Hair follicular keratinocyte (primary cell): ENCODE results near the gene LRR1. TPM values are rescaled to one million over a fixed set of nuclear protein-coding genes. Genes with fewer than 3 reads are reported as not detected.

Source experiments
- total RNA-seq: library from RNA; depleted of rRNA; stranded (reverse); fragments of >200 nt; gene quantifications from 2 replicates; pipeline ENCODE4 v1.2.3, GENCODE V29; 2015

LRR1 gene
- total RNA-seq: 11.9 and 31.6 TPM in 2 replicates

DNA sequence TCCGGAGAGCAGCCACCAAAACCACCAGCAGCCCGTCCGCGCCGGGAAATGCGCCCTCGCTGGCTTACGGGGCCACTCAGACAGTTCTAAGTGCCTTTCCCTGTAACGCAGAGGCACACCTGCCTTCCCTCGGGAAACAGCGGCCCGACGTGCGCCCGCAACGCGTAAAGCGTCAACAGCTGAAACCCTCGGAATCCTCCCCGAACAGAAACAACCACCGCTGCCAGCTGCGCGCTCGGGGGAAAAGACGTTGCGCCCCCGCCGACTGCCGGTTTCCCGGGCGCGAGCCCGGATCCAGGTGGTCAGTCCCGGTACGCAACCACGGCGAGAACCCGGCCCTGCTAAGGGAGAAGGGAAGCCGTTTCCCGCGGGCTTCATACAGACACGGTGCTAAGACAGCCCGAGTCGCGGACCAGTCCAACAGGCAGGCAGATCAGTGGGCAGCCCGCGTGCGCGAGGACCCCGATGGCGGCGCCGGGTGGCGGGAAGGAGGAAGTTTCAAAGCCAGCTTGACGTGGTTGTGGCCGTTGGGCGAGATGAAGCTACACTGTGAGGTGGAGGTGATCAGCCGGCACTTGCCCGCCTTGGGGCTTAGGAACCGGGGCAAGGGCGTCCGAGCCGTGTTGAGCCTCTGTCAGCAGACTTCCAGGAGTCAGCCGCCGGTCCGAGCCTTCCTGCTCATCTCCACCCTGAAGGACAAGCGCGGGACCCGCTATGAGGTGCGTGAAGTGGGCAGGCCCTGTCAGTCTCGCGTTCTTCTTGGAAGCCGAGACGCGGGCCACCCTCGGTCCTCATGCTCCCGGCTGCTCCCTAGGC, at the start of gene LRR1:
Gene LRR1, plus strand, starts transcription at position 456 of the 816 bp plus-strand sequence. Its CDS starts 81 bp downstream, at position 537.

GRCh38 chr14:49585803-49586672, 12.7 kb upstream of the LRR1 start, which contains the start of gene RPS29:
TSS of gene RPS29 (minus strand) at chr14:49586380. CDS start at chr14:49586346, 34 bp downstream.

DNA sequence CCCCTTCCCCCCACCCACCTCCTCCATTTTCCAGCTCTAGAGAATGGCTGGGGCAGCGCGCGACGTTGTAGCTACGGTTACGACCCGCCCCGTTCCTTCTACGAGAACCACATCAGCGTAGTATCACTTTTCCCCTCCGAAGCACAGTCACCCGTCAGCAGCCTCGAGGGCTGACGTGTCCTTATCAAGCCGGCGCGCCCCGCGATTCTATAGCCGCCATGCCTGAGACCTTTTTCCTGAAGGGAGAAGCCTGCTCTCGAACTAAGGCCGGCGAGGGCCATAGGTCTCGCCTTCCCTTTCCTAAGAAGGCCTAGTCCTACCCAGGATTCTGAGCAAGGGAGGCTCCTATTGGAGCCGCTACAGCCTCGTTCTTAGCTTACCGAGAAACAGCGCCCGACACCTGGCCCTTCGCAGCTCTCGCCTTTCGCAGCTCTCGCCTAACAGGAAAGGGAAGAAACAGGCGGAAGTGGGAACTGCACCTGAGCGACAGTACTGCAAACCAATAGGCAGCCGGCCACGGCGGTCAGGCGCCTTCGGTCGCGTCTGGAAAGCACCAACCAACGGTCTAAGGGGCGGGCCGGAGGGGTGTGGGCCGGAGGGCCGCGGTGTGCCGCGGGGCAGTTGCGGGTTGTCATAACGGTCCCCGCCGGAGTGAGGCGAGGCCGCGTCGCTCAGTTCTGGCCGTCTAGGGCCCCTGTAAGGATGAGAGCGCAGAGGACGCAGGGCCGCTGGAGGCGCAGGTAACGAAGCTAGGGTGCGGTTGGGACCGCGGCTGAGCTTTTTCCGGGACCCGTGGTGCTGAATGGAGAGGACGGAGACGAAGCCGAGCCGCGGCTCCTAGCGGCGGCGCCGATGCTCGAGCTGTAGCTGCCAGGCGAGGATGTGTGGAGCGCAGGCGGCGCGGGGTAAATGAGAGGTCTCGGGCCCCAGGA, 21.7 kb downstream of the LRR1 start, which contains the start of the genes MGAT2 and RPL36AL:
Gene MGAT2, plus strand, starts transcription at position 618 of the 932 bp plus-strand sequence. CDS start 470 bp downstream, outside the sequence.
Gene RPL36AL, minus strand, starts transcription at position 445 of the 932 bp plus-strand sequence. CDS start 1,522 bp downstream, outside the sequence.

DNA sequence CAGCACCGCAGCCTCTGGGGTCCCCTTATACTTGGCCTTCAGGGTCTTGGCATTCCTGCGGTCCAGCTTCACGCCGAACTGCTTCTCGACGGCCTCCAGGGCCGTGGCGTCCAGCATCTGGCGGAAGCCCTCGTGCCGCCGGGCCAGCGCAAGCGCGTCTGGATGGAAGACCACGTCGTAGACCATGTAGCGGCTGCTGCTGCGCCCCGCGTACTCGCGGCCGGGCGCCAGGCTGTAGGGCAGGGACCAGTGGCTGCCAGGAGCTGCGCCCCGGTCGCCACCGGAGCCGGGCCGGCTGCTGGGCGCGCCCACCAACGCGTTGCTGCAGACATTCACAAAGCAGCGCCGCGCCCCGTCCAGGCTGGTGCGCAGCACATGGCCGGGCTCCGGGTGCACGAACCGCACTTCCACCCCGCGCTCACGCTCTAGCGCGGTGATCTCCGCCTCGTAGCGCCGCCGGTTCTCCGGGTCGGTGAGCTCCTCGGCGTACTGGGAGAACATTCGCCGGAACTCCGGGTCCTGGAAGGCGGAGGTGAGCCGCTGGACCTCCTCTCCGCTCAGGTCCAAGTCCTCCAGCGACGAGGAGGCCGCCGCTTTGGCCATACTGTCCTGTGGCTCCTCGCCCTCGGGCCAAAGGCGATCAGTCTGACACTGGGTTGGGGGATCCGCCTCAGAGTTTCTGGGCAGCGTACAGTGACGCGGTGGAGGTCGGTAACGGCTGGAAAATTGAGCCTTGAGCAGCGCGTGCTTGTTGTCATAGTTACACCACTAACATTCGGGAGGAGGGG, 36.0 kb downstream of the LRR1 start, which contains the start of gene DNAAF2:
Gene DNAAF2, minus strand, starts transcription at position 698 of the 788 bp plus-strand sequence. Its CDS starts 95 bp downstream, at position 603.

Other genes with a start within 250 kb of the LRR1 start
- gene RPS29, start 12.6 kb upstream of the LRR1 start, total RNA-seq: 19,695 and 19,819 TPM in 2 replicates
- gene RPL36AL, start 21.7 kb downstream of the LRR1 start, total RNA-seq: 276 and 320 TPM in 2 replicates
- gene MGAT2, start 21.9 kb downstream of the LRR1 start, total RNA-seq: 50.5 and 57.7 TPM in 2 replicates
- gene DNAAF2, start 36.3 kb downstream of the LRR1 start, total RNA-seq: 10.3 and 16.6 TPM in 2 replicates
- gene POLE2, start 89.3 kb downstream of the LRR1 start, total RNA-seq: 12.7 and 24.0 TPM in 2 replicates
- gene KLHDC1, start 94.2 kb downstream of the LRR1 start, total RNA-seq: 0.47 and 2.1 TPM in 2 replicates
- gene KLHDC2, start 169.2 kb downstream of the LRR1 start, total RNA-seq: 30.6 and 39.6 TPM in 2 replicates